ENCODE results near the gene TFR2.

DNA sequence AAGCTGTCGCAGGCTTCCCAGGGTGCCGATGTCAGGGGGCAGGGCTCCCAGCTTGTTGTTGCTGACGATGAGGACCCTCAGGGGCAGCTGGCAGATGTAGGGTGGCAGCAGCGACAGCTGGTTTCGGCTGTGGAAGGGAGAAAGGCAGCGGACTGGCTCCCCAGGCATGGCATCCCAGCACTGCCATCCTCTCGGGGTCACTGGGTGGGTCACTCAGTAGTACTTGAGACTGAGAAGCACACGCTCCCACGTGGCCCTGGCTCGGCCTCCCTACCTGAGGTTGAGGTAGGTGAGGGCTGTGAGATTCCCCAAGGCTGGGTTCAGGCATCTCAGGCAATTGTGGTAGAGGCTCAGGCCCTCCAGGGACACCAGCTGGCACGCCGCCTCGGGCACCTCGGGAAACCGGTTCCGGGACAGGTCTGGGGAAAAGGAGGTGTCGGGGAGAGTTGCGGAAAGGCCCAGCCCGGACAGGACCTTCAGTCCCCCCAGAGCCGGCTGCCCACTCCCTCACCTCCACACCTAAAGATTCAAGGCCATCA is 59.2 kb downstream of the TFR2 start:
- TF ChIP-seq, protein P1, sequence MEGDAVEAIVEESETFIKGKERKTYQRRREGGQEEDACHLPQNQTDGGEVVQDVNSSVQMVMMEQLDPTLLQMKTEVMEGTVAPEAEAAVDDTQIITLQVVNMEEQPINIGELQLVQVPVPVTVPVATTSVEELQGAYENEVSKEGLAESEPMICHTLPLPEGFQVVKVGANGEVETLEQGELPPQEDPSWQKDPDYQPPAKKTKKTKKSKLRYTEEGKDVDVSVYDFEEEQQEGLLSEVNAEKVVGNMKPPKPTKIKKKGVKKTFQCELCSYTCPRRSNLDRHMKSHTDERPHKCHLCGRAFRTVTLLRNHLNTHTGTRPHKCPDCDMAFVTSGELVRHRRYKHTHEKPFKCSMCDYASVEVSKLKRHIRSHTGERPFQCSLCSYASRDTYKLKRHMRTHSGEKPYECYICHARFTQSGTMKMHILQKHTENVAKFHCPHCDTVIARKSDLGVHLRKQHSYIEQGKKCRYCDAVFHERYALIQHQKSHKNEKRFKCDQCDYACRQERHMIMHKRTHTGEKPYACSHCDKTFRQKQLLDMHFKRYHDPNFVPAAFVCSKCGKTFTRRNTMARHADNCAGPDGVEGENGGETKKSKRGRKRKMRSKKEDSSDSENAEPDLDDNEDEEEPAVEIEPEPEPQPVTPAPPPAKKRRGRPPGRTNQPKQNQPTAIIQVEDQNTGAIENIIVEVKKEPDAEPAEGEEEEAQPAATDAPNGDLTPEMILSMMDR (conservative IDR thresholded peaks at IDR 0.05; ENCODE audit: low read length), result no peak
- TF ChIP-seq EZH2phosphoT487 (IDR thresholded peaks at IDR 0.05; ENCODE audit: borderline replicate concordance), result no peak
